Measurements from ENCODE around the gene ARRB1.

DNA sequence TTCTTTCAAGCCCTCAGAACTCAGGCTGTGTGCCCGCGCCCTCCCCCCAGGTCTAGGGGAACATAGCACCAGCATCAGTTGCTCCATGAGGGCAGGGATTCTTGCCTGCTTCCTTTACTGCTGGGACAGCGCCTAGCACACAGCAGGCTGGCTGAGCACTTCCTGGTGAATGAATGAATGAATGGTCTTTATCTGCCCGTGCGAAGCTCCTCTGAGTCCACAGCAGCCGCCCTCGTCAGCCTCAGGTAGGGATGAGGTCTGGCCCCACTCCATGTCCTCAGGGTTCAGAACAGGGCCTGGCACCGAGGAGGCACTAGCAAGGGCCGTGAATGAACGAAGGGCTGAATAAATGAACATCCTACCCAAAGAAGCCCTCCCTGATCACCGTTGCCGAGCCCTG is 27.3 kb downstream of the ARRB1 start:
- no peak for TF ChIP-seq CTCF (IDR thresholded peaks at IDR 0.05)
- no peak for TF ChIP-seq POLR2AphosphoS5 (IDR thresholded peaks at IDR 0.05; ENCODE audit: low read depth, low read length)
- TF ChIP-seq EZH2phosphoT487 (IDR thresholded peaks at IDR 0.05; ENCODE audit: borderline replicate concordance, low read depth) = no peak
- no peak for TF ChIP-seq GABPA (IDR thresholded peaks at IDR 0.05; ENCODE audit: low read depth)
- no peak for TF ChIP-seq FOXJ3 (CRISPR knock-in tag; IDR thresholded peaks at IDR 0.05)

Data from SK-N-SH (cell line).